ENCODE measurements around the gene DTD1.
A peak's percentile ranks its signal among the peaks of the same experiment; 100 is the strongest.

Gene DTD1

DNA sequence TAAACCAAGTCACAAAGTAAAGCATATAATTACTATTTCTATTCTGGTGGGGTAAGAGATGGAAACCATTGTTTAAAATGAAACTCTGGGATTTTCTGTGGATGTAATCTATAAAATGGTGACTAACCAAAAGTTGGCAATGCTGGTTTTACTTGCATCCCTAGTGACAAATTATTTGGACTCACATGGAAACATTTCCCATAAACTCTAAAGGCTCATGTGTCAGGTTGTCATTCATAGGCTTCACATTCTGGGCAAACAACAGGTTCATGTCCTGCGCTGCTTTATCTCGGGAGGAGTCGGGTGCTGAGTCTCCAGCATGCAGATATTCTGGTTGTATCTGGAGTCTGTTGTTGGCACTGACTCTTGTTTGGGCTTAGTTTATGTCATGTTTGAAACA lies 127.7 kb downstream of the DTD1 start:
- DNase-seq = no peak

DNA sequence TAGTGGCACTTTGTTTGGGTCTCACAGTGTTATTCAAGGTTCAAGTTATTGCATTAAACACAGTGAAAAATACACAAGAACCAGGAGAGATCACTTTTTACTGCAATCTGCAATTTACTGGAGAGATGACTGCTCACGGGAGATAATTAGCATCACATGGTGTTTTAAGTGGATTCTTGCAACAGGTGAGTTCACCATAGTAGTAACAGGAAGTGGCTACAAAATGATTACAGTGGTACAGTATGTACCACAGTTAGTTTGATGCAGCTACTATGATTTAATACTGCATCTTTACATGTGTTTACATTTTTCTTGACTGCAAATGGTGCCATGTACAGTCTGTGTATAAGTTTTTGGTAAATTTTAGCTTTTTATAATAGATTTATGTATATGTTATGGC lies 129.2 kb downstream of the DTD1 start:
- DNase-seq = no peak

DNA sequence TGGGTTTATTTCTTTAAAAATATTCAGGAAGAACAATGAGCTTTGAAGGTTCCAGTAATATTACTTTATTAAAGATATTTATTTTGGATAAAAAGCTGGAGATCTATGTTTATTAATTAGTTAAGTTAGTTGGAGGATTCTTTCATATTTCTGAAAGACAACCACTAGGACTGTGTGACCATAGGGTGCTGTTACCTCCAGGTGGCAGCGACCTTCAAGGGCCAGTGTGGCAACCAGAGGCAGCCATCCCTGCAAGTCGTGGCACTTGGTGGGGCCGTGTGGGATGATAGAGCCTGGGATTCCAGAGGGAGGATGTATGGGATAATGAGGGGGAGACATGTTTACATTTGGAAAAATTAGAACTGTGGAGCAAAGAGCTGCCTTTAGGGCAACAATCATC lies 130.3 kb downstream of the DTD1 start:
- no peak for DNase-seq

DNA sequence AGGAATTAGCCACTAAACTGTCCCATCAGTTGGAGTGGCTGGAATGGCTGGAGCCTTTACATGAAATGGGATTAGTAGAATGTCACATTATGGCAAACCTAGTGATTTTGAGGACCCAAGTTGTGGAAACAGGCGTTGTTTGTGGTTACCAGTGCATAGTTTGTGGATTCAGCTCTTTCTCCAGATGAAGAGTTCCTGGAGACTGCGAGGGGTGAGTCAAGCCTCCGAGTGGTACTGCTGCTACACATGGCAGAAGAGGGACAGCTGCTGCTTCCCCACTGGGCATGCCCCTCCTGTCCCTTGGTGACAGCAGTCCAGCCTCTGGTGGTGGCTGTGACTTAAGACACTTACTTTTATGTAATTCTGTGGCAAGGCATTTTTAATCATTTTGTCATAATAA lies 131.6 kb downstream of the DTD1 start:
- DNase-seq = no peak

DNA sequence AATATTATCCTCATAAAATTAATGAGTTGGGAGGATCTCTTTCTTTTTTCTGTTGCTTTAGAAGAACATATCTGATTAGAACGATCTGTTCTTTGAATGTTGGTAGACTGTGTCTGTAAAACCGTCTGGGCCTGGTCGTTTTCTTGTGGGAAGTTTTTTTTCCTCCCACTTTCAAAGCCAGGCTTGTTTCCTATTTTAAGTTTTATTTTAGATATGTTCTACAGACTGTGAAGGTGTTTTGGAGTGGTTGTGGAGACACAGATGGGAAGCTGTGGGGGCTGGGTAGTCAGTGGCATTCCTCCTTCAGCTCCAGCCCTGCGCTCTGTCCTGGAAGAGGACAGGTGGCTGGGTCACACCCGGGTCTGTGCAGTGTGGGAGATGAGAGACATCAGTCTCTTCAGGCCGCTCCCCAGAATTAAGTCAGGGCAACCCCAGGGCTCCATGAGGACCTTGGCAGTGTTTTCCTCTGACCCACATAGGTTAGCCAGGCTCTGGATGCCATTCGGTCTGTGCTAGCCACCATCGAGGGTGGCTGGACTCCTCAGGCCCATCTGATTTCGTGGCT lies 133.8 kb downstream of the DTD1 start:
- DNase-seq = no peak

DNA sequence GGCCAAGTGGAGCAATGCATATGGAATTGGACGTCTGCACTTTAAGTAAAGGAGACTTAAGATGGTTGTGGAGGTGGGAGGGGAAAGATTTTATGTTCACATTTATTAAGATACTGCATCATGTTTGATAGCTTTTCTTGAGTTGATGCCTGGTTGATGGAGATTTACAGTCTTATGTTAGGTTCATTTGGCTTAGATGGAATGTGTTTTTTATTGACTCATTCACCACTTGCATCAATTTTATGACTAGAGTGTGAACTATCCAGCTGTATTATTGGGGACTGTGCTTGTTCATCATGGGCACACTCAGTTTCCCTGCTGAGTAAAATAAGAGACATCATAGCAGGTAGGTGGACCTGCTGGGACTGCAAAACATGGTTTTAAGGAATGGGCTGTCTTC lies 134.5 kb downstream of the DTD1 start:
- no peak for DNase-seq

DNA sequence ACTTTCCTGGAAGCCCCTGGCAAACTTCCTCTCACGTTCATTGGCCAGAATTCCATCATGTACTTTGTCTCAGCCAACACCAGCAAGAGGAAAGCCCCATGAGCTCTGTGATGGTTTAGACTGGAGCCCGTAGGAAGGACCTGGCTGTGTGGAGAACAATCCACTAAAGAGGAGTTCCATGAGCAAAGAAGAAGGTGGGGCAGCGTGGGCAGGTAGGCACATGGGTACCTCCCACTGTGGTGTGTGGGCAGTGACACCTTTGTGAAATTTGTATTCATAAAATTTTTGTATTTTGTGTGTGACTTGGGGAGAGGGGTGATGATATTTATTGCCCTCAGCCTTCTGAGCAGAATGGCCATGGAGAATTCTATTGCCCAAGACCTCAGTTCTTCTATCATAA lies 136.2 kb downstream of the DTD1 start:
- no peak for DNase-seq

DNA sequence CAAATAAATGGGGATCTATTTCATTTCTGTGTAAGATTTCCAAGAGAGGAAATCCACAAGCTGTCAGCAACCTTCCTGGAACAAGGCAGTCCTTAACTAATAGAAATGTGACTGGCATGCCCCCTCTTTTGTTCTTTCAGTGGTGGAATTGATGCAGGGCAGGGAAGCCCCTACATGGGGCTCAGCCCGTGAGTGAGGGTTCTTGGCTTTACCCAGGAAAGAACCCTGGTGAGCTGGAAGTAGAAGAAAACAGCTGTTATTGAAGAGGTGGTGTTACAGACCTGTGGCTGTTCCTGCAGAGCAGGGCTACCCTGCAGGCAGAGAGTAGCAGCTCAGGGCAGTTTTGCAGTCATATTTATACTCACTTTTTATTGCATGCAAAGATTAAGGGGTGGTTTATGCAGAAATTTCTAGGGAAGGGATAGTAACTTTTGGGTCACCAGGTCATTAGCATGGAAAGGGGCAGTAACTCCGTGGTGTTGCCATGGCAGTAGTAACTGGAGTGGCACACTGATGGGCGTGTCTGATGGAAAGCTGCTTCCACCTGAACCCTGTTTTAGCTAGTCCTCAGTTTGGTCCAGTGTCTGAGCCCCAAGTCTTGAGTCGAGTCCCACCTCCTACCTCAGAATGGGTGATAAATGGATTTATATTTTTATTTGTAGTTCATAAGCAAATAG lies 137.1 kb downstream of the DTD1 start:
- no peak for DNase-seq

DNA sequence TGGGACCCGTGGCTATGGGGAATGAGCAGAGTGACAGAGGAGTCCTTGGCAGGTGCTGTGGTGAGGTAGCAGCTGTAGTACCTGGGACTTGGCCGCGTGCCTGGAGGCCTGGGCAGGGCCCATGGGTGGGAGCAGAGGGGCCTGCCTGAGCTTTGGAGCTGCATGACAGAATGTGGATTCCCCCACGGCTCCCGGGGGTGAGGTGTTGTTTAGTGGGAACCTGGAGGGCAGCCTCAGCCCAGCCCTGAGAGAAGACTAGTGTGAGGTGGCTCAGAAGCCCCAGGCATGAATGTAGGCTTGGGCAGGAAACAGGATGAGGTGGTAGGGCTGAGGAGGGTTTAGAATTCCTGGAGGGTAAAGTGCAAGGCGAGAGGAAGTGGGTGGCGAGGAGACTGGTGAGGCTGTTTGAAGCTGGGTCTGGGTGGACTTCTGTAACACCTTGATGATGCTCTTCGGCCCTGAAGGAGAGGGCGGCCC lies 139.2 kb downstream of the DTD1 start:
- no peak for DNase-seq

DNA sequence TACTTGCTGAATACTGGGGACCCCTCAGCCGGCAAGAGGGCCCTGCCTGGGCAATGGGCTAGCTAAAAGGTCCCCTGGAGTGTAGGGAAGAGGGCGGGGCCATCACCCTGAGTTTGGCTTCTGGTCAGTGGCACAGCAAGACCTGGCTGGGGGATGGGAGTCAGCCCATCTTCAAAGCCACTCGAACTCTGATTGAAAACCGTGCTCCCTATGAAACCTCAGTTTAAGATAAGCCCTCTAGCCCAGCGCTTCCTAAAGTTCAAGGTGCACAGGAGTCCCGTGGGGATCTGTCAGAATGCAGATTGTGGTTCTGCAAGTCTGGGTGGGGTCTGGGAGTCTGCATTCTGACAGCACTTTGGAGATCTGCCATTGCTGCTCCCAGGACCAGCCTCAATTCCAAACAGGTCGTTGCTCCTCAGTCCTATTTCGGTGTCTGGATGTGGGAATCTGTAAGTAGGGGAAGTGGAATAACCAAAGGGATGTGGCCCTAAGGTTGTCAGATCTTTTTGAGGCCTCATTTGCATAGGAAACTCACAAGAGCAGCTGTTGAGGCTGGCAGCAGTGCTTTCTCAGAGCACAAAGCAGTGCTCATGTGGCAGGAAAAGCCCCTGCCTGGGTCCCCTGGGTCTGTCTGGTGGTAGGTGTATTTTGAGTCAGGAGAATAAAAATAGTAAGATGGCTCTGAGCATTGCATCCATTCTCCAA lies 140.5 kb downstream of the DTD1 start:
- DNase-seq = no peak

DNA sequence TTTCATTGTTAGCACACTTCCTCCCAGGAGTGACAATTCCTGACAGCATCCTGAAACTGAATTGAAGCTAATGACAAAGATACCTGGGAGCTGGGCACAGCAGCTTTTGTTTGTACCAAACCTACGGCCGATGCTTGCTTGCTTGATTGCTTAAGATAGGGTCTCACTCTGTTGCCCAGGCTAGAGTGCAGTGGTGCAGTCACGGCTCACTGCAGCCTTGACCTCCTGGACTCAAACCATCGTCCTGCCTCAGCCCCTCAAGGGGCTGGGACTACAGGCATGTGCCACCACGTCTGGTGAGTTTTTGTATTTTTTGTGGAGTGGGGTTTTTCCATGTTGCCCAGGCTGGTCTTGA lies 141.0 kb downstream of the DTD1 start:
- DNase-seq = no peak

DNA sequence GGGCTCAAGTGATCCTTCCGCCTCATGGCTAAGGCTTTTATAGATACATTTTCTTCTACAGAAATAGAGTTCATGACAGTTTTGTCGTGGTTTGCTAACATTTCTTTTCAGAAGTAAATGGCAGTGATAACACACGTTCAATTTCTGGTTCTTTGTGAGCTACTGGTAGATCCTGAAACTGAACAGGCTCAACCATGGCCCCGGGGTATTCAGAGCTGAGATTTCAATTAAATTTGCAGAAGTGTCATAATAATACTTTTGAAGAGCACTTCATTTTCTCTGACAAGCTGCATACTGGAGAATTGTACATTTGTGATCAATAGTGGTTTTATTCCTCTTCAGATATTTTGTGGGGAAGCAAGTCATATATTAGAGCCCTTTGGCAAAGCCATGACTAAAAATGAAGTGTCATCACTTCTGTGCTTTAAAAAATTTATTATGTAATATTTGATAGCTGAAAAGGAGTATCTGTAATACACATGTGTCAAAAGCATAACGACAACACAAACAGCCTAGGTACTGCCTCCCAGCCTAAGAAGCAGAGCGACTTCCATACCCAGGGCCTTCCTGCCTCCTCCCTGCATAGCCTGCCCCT lies 141.5 kb downstream of the DTD1 start:
- DNase-seq = no peak

DNA sequence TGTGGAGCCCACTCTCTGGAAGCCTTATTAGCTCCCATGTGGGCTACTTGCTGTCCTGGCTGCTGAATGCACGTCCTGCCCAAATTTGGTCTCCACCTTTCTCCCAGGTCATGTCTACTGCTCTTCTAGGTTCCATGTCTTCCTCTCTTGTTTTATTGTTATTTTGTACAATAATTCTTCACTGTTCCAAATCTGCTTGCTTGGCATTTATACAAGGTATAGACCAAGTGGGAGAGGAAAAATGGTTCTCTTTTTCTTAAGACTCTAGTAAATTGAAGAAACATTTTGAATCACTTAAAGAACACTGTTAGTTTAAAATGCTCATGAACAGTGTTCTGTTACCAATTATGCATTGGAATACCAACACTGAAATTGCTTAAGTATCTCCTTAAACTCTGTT lies 144.1 kb downstream of the DTD1 start:
- DNase-seq = no peak

DNA sequence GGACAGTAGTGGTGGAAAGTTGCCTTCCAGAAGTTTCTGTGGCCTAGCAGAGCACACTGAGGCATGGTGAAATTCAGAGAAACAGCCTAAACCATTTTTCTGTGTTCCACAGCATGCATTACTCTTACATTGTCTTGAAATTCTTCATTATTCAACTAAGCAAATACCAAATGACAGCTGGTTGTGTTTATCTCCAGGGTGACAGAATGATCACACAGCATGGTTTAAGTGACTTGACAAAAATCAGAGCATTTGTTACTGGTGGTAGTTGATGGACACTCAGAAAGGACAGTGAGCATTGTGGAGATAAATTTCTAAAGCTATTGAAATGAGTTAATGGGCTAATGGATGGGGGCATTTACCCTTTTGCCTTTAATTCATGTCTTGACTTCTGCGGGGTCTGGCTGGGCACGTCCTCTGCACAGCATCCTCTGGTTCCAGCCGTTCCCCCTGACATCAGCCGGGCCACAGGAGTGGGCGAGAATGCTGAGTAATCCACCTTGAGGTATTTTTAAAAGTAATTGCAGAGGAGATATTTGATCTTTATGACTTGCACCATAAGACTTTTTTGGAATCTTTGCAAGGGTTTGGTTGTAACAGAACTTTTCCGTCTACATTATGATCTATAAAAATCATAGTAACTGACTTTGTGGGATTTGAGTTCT lies 146.8 kb downstream of the DTD1 start:
- DNase-seq = no peak

DNA sequence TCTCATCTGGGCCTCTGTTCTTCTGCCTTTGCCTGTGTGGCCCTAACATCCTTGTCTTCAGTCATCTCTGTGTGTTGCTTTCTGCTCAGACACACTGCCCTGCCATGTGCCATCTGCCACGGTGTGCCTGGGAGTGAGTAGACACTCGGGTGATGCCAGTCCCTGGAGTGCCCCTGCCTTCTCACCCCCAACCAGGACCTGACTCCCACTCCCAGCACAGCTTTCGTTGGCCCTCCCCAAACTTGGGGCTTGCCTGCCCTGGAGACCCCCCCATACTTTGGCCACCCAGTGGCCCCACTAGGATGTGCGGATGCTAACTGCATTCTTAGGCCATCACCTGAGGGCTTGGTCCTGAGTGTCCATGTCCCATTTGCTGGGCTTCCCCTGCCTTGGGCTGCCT lies 149.3 kb downstream of the DTD1 start:
- no peak for DNase-seq

DNA sequence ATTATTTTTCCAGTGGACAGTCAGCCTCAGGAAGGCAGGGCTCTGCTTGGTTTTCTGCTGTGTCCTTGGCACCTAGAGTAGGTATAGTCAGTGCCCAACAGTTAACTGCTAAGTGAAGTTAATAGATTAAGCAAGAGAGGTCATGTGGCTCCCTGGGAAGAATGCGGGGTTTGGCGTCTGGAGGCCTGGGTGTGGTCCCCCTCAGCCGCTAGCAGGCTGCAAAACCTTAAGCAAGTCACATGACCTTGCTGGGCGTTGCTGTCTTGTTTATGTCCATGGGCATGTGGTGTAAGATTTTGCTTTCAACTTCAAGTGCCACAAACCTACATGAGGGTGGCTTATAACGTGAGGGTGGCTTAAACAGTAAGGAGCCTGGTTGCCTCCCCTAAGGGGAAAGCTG lies 150.2 kb downstream of the DTD1 start:
- peak; percentile 5 for DNase-seq

DNA sequence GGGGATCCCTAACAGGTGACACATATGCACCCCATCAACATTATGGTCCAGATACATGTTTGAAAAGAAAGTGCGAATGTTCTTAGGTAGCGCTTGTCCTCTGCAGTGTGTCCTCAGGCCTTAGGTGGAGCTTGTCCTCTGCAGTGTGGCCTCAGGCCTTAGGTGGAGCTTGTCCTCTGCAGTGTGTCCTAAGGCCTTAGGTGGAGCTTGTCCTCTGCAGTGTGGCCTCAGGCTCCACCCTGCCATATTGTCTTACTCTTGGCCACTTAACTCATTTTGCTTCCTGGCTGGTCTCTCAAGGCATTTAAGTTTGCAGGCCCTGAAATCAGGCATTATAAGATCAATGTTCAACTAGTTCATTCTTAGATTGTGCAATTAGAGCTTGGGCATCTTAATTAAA lies 151.0 kb downstream of the DTD1 start:
- no peak for DNase-seq

DNA sequence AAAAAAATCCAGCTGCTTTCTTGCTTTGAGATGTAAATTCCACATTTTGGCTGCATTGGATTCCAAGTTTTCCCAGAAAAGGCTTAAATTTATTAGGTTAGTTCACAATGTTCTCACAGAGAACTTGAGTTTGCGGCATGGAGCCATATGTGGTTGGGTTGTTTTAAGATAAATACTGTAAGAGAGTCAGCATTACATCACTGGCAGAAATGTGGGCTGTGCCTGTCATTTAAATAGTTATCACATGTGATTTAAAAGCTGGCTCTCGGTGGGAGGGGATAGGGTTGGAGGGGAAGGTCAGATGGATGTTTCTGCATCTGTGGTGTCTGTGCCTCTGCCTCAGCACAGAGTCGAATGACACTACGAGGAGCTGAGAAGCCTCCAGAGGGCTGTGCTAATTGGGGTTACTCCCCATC lies 151.9 kb downstream of the DTD1 start:
- no peak for DNase-seq

DNA sequence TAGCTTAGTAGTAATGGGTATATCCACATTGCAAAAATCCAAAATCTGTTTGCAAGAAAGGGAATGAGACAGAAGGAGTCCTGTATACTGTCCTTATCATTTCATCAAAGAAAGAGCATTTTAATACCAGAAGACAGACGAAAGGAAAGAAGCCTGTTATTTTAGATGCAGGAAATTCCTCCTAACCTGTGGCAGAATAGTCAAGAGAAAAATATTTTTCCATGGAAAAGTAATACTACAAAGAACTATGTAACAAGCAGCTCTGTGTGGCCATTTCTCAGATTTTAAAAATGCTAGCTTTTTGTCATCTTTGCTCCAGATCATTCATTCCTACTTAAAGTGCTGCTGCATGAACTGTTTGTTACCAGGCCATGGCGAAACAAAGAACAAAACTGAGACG lies 152.9 kb downstream of the DTD1 start:
- no peak for DNase-seq

DNA sequence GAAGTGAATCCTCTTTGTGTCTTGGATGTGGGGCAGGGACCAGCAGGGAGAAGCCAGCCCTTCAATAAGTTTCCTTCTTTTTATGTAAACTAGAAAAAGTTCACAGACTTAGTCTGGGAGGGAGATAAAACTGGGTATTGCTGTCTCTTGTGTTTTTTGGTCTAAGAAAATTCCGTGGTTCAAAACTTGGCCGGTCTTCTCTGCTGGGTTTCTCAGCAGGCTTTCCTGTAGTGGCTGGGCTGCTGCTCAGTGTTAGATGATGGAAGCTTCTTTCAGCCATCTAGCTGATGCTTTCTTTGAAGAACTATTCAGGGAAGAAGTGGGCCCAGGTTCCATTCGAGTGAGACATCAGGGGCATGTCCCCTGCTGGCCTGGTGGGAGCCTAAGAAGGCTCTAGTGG lies 155.0 kb downstream of the DTD1 start:
- no peak for DNase-seq

DNA sequence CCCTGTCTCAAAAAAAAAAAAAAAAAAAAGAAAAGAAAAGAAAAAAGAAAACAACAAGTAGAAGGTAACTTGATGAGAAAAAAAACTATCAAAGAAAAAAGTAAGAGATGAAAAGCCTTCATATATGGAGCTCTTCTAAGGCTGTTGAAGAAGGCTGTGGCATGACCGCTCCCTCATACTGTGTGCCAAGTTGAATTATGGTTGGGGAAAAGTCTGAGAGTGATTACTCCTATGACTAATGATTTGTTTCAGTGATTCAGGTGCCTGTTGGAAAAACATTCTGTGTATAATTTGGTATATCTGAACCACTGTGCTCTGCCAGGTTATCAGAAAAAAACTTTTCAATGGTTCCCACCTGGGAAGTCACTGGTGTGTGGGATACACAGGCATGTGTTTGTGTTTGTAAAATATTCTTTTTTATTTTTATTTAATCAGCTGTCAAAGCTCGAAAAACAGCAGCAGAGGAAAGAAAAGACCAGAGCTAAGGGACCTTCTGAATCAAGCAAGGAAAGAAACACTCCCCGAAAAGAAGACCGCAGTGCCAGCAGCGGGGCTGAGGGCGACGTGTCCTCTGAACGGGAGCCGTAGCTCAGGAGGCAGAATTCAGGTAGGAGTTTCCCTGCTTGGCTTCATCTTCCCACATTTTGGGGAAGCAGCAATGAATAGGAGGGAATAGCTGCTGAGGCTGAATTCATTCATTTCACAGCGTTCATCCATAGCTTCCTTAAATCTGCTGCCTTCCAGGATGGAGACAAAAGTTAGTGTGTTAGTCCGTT lies 156.0 kb downstream of the DTD1 start:
- DNase-seq = no peak

DNA sequence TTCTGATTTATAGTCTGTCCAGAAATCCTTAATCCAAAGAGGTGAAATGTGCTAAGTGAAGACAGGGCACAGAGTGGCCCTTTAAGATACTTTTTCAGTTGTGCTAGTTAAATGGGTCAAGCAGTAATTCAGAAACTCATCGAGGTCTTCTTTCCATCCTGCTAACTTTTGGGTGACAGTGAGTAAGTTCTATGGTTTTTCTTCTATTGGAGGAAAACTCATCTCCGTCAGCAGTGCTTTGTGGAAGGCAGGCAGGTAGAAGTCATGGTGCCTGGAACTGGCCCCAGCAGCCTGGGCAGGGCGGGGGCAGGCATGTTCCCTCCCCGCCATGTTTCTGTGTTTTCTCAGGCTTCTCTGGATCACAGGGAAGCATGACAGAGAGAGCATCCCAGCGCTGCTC lies 159.2 kb downstream of the DTD1 start:
- DNase-seq = no peak

DNA sequence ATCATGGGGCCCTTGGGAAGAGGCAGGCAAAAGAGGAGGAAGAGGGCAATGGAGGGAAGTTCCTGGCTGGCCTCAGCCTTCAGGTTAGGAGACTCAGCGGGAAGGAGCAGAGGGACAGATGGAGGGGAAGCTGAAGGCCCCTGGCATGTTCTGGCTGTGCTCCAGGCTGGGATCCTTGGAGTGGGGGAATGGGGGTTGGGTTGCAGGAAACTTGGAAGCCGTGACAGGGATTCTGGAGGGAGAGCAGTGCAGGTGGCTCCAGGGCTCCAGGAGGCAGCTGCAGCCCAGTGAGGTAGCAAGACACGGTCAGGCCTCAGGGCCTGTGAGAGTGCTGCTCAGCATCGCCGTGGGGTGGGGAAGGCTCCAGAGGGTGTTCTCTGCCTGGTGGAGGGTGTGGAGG lies 161.1 kb downstream of the DTD1 start:
- DNase-seq = no peak
